Kidney epithelial cell (primary cell): ENCODE data around the gene CCDC179. TPM values are rescaled to one million over a fixed set of nuclear protein-coding genes. Genes with fewer than 3 reads are reported as not detected.

ENCODE experiments used
- DNase-seq: peaks from one replicate; pipeline ENCODE4 v3.0.0-alpha.2; 2010; ENCODE audit warnings: low read depth
- H3K27me3 ChIP-seq: 2 replicates; pipeline ENCODE4 v1.6.0; 2011; ENCODE audit warnings: low read length; ENCODE audit not compliant: control insufficient read depth, insufficient read depth
- H3K36me3 ChIP-seq: 2 replicates; pipeline ENCODE4 v1.5.1; 2011; ENCODE audit warnings: low read length; ENCODE audit not compliant: control insufficient read depth, insufficient read depth
- H3K4me3 ChIP-seq: 2 replicates; pipeline ENCODE4 v1.5.1; 2011; ENCODE audit warnings: low read depth, mild to moderate bottlenecking, control low read depth, low read length
- CTCF ChIP-seq: IDR thresholded peaks from 2 replicates; pipeline ENCODE4 v1.5.1; 2011; ENCODE audit warnings: mild to moderate bottlenecking, moderate library complexity, low read length, control low read depth, inconsistent platforms; ENCODE audit not compliant: insufficient read depth, poor library complexity, severe bottlenecking
- total RNA-seq: library from RNA; depleted of rRNA; stranded (reverse); fragments of >200 nt; gene quantifications from 2 replicates; pipeline ENCODE4 v1.2.3, GENCODE V29; 2015

CCDC179 gene
- total RNA-seq, 1 donor from 2014 or later = not detected

- Histone ChIP-seq H3K4me3 (no peak overlapping the region), H3K36me3 (no peaks in the 10 kb centered on the region), H3K27me3 (no peaks in the 10 kb centered on the region)
- DNase-seq = no peak
- TF ChIP-seq CTCF = no peak
Observed at GRCh38 chr11:22807855-22808570, 52.3 kb downstream of the CCDC179 start.

- Histone ChIP-seq H3K4me3 (no peak overlapping the region), H3K36me3 (no peaks in the 10 kb centered on the region), H3K27me3 (no peaks in the 10 kb centered on the region)
- DNase-seq = no peak
- no peak for TF ChIP-seq CTCF
Observed at GRCh38 chr11:22807391-22807790, 52.9 kb downstream of the CCDC179 start.

- no peak for DNase-seq
- Histone ChIP-seq H3K27me3 (no peaks in the 10 kb centered on the region), H3K36me3 (no peaks in the 10 kb centered on the region), H3K4me3 (no peak overlapping the region)
- no peak for TF ChIP-seq CTCF
Observed at GRCh38 chr11:22802861-22803260, 57.4 kb downstream of the CCDC179 start.

- H3K36me3 ChIP-seq = no peaks in the 10 kb centered on the region
- DNase-seq = no peak
- H3K4me3 ChIP-seq = no peak overlapping the region
- no peak for TF ChIP-seq CTCF
- no peaks in the 10 kb centered on the region for H3K27me3 ChIP-seq
Observed at GRCh38 chr11:22800482-22800881, 59.8 kb downstream of the CCDC179 start.

- no peaks in the 10 kb centered on the region for H3K36me3 ChIP-seq
- no peak for TF ChIP-seq CTCF
- no peak overlapping the region for H3K4me3 ChIP-seq
Observed at GRCh38 chr11:22798901-22799300, 61.4 kb downstream of the CCDC179 start.

GRCh38 chr11:22797047-22797446 lies 63.2 kb downstream of the CCDC179 start:
- H3K4me3 ChIP-seq = no peak overlapping the region
- no peaks in the 10 kb centered on the region for H3K36me3 ChIP-seq
- no peak for DNase-seq
- no peaks in the 10 kb centered on the region for H3K27me3 ChIP-seq
- no peak for TF ChIP-seq CTCF

More at GRCh38 chr11:22798901-22799300, 61.4 kb downstream of the CCDC179 start:
- no peaks in the 10 kb centered on the region for H3K27me3 ChIP-seq
- DNase-seq = no peak
